ENCODE results near the gene GBF1.

GBF1 gene

GRCh38 chr10:102309236-102309635, 63.9 kb downstream of the GBF1 start:
- no peak for DNase-seq

- no peak for DNase-seq
These were observed 64.6 kb downstream of the GBF1 start for GRCh38 chr10:102309916-102310315.

GRCh38 chr10:102310361-102311024, 65.2 kb downstream of the GBF1 start:
- DNase-seq: no peak

- no peak for DNase-seq
These were observed 65.7 kb downstream of the GBF1 start for GRCh38 chr10:102311025-102311420.

GRCh38 chr10:102312683-102313082, 67.4 kb downstream of the GBF1 start:
- no peak for DNase-seq

- no peak for DNase-seq
These were observed 68.0 kb downstream of the GBF1 start for GRCh38 chr10:102313221-102313896.

- no peak for DNase-seq
These were observed 69.5 kb downstream of the GBF1 start for GRCh38 chr10:102314801-102315200.

GRCh38 chr10:102316421-102316820, 71.1 kb downstream of the GBF1 start:
- no peak for DNase-seq

GRCh38 chr10:102322914-102323313, 77.6 kb downstream of the GBF1 start:
- DNase-seq: no peak

GRCh38 chr10:102324061-102324460, 78.7 kb downstream of the GBF1 start:
- DNase-seq: no peak

GRCh38 chr10:102326031-102326430, 80.7 kb downstream of the GBF1 start:
- no peak for DNase-seq

GRCh38 chr10:102327002-102327401, 81.7 kb downstream of the GBF1 start:
- DNase-seq: no peak

- no peak for DNase-seq
These were observed 82.3 kb downstream of the GBF1 start for GRCh38 chr10:102327641-102328040.

GRCh38 chr10:102332772-102333171, 87.4 kb downstream of the GBF1 start:
- no peak for DNase-seq

- no peak for DNase-seq
These were observed 88.8 kb downstream of the GBF1 start for GRCh38 chr10:102334101-102334500.

- no peak for DNase-seq
These were observed 89.9 kb downstream of the GBF1 start for GRCh38 chr10:102335184-102335583.

GRCh38 chr10:102341038-102341688, 95.8 kb downstream of the GBF1 start:
- no peak for DNase-seq

- DNase-seq: no peak
These were observed 97.1 kb downstream of the GBF1 start for GRCh38 chr10:102342458-102342857.

- DNase-seq: no peak
These were observed 97.6 kb downstream of the GBF1 start for GRCh38 chr10:102342958-102343357.

- DNase-seq: no peak
These were observed 98.7 kb downstream of the GBF1 start for GRCh38 chr10:102344067-102344466.

GRCh38 chr10:102347236-102347828, 102.0 kb downstream of the GBF1 start:
- no peak for DNase-seq

GRCh38 chr10:102352066-102352715, 106.9 kb downstream of the GBF1 start:
- DNase-seq: peak; percentile 7

GRCh38 chr10:102354451-102354850, 109.1 kb downstream of the GBF1 start:
- DNase-seq: no peak
